Neural progenitor cell (in vitro differentiated cells): ENCODE data around the gene NTMT1.

Source experiments
- CTCF ChIP-seq: fragments of 200-600 bp; sonication (generic); IDR thresholded peaks from 2 replicates; pipeline ENCODE4 v1.5.1; 2017; ENCODE audit warnings: antibody characterized with exemption, mild to moderate bottlenecking
- EZH2 ChIP-seq: fragments of 200-600 bp; sonication (generic); IDR thresholded peaks from 2 replicates; pipeline ENCODE4 v1.6.1; 2017; ENCODE audit warnings: antibody characterized with exemption, mild to moderate bottlenecking, moderate library complexity
- EZH2phosphoT487 ChIP-seq: fragments of 200-600 bp; sonication (generic); IDR thresholded peaks from 2 replicates; pipeline ENCODE4 v1.6.1; 2017; ENCODE audit warnings: antibody characterized with exemption

- TF ChIP-seq CTCF, result no peak
- no peak for TF ChIP-seq EZH2
- TF ChIP-seq EZH2phosphoT487, result no peak
Observed at GRCh38 chr9:129674229-129674628, 48.3 kb downstream of the NTMT1 start.
